Mesenteric fat pad (tissue), 1 donor: Measurements from ENCODE around the gene RGCC. TPM values are rescaled to one million over a fixed set of nuclear protein-coding genes. Genes with fewer than 3 reads are reported as not detected.
A peak's percentile ranks its signal among the peaks of the same experiment; 100 is the strongest.
"Not testable (repeated sequence)": the region's sequence is repeated elsewhere in the genome, so short reads cannot be mapped to it uniquely, and the experiment has no call there.

Experiments
- DNase-seq: peaks from one replicate; pipeline ENCODE4 v3.0.0-alpha.2; 2020; ENCODE audit warnings: low spot score
- total RNA-seq: library from RNA; stranded (reverse); fragmentation: NEBNext Ultra II Directional; extraction: Animal tissue kit (Norgen Biotek cat#: 25700); gene quantifications from one replicate; pipeline ENCODE4 v1.2.1, GENCODE V29; 2021
- donor health status: DM: yes; HTN: yes; CAD: no.

RGCC gene
- total RNA-seq, 1 donor from 2014 or later, result 205 TPM

DNA sequence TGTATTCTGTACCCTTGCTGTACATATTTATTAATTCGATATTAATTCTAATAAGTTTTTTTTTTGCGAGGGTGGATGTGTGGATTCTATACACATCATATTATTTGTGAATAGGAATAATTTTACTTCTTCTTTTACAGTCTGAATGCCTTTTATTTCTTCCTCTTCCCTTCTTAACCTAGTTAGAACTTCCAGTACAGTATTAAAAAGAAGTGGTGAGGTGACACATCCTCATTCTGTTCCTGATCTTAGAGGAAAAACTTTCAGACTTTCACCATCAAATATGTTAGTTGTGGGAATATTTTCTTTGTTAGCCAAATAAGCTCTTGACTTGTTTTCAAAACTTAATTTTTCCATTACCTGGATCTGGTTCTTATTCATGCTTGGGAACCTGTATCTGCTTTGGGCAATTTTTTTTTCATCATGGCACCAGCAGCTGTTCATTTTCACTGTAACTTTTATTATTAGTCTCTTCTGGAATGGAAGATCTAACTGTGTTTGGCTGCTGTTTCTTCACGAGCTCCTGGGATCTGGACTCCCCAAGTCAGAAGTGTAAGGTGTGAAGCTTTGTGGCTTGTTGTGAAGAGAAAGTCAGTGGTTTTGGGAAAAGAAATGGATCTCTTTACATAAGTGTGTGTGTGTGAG is 33.1 kb downstream of the RGCC start:
- DNase-seq, result no peak

DNA sequence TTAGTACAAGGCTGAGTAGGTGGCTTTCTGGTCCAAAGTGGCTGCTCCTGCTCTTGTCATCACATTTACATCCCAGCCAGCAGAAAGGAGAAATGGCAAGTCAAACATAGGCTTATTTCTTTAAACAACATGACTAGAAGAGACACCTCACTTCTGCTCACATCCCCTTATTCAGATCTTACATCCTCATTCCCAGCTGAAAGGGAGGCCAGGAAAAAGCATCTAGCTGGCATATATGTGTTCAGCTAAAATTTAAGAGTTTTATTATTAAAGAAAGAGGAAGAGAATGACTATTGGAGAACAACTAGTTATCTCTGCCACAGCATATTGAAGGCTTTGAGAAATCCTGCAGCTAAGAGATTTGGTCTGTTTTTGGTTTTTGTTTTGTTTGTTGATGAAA is 34.1 kb downstream of the RGCC start:
- DNase-seq, result no peak

DNA sequence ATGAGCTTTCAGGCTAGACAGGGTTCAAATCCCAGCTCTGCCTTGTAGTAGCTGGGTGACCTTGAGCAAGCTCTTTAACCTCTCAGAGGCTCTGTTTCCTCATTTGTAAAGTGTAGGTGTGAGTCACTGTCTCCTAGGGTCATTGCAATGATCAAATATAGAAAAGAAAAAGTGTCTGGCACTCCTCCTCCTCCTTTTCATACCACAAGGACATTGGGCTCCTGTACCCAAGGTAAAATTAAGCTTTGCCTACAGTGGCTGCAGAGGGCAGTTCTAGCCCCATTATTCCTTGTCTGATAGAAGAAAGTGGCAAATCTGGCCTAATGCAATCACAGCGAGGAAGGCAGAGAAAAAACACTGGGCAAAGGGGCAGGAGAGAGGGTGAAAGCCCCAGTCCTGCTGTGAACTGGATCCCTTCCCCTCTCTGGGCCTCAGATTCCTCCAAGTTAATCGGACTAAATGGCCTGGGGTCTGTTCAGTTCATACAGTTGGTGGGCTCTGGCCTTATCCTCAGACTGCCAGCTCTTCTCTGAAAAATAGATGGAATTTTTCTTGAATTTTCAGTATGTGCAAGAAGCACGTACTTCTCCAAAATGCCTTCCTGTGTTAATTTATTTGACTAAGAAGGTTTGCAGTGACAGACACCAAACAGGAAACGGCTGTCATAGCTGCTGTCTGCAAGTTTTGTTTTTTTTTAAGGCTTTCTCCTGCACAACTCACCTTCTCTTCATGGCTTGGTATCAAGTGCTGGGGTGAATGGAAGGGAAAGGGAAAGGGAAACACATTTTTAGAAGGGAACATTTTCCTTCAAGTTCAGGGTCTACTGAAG is 35.3 kb downstream of the RGCC start:
- DNase-seq, result no peak

DNA sequence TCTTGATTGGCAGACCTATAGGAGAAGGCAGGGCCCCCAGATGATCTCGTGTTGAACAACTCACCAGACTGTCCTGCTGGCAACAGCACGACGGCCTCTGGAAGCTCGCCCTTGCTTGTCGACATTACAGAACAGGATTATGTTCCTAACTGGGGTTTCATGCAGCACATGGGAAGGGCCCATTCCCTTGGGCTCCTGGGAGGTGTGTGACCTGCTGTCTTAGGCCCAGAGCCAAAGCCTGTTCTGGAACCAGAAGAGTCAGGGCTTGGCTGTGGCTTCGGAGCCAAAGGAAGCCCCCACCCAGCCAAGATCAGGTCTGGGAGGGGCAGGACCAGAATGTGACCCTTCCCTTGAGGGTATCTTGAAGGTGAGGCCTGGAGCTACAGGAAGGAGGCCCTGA is 36.9 kb downstream of the RGCC start:
- peak; percentile 89 for DNase-seq

GRCh38 chr13:41495044-41495443 is 37.7 kb downstream of the RGCC start:
- DNase-seq, result no peak

DNA sequence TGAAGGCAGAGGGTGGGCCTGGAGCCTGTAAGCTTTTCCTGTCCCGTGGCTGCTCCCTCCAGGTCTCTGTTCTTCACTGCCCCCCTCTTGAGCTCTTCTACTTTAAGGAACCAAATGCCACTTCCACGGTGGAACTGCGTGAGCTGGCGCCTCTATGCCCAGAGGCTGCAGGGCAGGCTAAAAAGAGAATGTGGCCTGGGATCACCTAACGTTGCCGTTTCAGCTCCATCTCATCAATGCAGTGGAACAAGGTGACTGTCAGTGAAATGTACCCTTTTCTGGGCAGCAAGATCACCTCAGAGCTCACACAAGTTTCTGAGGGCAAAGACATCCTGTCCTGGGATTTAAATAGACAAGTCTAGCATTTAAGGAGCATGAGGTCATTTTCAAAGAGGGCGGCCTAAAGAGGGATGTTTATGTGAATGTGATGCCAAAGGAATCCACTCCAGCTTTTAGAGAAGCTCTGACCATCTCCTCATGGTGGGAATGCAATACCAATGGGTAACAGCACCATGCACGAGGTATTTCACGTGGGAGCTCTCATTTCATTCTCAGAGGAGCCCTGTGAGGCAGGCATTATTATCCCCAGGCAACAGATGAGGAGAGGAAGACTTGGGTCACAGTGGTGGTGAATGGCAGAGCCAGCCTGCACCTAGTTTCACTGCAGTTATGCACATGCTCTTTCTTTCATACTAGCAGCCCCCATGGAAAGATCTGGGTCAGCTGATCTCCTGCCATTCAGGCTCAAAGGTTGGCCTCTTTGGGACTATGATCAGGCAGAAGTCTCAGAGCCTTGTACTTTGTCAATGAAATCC is 39.3 kb downstream of the RGCC start:
- no peak for DNase-seq

DNA sequence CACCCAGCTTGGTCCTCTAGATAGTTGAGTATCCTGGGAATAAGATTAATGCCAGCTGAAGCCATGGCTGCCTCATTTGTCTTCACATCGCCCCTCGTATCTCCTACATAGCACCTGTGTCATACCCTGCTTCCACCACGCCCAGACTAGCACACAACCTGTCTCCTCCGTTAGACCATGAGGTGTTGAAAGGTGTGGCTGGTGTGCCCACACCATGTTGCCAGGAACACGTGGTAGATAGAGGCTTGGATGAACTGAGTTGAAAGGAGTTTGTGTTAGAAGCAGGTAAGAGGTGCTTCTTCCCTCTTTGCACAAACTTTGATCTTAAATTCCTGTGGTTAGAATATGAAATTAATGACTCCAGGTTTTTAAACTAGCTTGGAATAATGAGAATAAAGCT is 40.1 kb downstream of the RGCC start:
- DNase-seq, result no peak

DNA sequence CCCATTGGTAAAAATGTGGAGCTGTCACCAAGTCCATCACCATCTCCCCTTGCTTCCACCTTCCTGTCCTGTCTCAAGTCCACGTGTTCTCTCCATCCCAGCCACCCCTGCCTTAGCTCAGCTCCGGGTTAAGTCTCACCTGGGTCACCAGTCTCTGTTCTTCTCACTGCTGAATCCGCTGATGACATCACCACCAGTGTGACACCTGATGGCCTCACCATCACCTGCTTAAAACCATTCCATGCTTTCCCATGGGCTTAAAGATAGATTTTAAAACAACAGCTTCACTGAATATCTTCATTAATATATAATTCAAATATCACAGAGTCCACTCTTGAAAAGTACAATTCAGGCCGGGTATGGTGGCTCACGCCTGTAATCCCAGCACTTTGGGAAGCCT is 42.1 kb downstream of the RGCC start:
- no peak for DNase-seq

GRCh38 chr13:41500511-41500910 is 43.2 kb downstream of the RGCC start:
- DNase-seq, result no peak

- DNase-seq, result no peak
Observed at GRCh38 chr13:41501281-41501680, 43.9 kb downstream of the RGCC start.

GRCh38 chr13:41502031-41502430 is 44.7 kb downstream of the RGCC start:
- DNase-seq, result no peak

GRCh38 chr13:41502673-41503072 is 45.3 kb downstream of the RGCC start:
- DNase-seq, result no peak

DNA sequence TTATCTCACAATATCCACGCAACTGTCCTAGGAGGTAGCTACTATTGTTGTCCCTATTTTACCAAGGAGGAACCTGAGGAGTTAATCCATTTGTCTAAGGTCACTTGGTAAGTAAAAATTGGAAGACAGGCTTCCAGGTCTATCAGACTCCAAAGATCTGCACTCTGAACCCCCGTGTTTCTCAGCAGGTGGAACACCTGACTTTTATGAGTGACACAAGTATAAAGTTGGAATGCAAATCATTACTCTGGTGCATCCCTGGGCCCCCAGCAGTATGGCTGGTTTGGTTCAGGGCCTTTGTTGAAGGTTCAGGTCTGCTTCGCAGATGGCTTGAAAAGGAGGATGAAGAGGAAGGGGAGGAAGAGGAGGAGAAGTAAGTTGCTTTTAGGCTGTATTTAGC is 46.0 kb downstream of the RGCC start:
- no peak for DNase-seq

DNA sequence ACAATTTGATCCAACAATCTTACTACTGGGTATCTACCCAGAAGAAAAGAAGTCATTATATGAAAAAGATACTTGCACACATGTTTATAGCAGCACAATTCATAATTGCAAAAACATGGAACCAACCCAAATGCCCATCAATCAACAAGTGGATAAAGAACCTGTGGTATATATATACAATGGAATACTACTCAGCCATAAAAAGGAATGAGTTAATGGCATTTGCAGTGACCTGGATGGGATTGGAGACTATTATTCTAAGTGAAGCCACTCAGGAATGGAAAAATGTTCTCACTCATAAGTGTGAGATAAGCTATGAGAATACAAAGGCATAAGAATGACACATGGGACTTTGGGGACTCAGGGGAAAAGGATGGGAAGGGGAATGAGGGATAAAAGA is 47.3 kb downstream of the RGCC start:
- not testable (repeated sequence) for DNase-seq

DNA sequence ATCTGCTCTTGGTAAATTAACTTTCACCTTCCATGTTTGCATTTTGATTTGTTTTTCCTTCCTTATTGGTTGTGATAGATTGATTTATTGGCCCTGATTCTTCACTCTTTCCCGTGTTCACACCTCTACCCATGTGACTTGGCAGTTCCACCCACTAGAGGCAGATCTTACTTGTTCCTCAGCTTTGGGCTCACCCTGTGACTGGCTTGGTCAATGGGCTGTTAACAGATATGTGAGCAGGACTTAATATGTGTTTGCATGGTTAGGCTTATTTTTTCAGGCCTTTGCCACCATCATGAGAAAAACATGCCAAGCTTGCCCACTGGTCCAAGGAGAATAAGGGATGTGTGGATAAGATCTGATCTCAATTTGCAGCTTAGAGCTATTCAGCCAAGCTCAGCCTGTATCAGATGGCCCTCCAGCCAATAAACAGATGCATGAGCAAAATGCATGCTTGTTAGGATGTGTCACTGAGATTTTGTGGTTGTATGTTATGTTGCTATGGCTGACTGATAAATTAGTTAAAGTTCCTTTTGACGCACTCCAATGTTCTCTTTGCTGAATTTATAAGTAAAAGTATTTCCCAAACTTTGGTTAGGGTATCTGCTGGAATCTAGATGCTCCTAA is 48.0 kb downstream of the RGCC start:
- no peak for DNase-seq

DNA sequence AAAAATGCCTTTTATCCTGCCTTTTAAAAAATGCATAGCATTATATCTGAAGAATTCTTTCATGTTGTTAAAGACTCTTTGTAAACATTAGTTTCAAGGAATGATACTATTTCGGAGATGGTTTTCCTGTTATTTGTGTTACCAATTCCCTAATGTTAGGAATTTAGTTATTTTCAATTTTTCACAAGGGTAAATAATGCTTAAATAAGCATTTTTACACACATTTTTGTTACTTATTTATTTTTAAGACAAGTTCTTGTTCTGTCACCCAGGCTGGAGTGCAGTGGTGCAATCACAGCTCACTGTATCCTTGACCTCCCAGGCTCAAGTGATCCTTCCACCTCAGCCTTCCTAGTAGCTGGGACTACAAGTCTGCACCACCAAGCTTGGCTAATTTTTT is 49.0 kb downstream of the RGCC start:
- DNase-seq, result no peak

GRCh38 chr13:41509971-41510370 is 52.6 kb downstream of the RGCC start:
- DNase-seq, result no peak

- no peak for DNase-seq
Observed at GRCh38 chr13:41511827-41512226, 54.5 kb downstream of the RGCC start.

DNA sequence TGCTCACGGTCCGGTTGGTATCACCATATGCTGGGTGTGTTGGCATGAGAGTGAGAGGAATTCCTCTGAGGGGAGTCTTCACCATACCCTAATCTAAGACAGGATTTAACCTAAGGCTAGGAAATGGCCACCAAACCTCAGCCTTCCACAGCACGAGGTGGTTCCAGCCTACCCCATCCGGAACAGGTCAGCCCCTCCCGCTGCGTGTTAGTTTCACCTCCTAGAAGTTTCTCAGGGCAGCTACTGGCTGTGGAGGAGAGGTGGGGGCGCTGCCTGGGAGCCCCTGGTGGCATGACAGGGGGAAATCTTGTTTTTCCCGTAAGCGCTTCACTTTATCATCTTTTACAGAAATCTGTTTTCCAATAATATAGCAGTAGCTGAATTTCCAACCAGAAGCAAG is 55.1 kb downstream of the RGCC start:
- DNase-seq, result no peak

DNA sequence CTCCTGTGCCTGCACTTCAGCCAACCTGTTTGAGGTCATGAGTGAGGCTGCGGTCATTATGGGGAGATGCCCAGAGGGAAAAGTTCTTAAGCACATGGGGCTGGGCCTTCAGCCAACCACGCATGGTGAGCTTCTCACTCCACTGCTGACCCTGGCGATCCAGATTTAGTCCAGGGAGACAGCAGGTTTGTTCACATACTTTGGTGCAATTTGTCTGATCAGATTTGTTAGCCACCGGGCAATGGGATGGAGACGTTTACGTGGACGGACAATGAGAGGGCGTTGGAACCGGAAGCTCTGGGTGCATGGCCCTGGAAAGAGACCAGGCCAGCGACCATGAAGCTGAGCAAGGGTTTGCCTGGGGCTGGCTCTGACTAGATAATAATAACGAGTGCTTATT is 56.2 kb downstream of the RGCC start:
- DNase-seq, result no peak

- DNase-seq, result no peak
Observed at GRCh38 chr13:41514853-41515395, 57.6 kb downstream of the RGCC start.
